ENCODE data around the gene UBE2D3. TPM values are rescaled to one million over a fixed set of nuclear protein-coding genes. Genes with fewer than 3 reads are reported as not detected.

UBE2D3 gene
- total RNA-seq, 1 donor from 2014 or later, result 344 TPM

DNA sequence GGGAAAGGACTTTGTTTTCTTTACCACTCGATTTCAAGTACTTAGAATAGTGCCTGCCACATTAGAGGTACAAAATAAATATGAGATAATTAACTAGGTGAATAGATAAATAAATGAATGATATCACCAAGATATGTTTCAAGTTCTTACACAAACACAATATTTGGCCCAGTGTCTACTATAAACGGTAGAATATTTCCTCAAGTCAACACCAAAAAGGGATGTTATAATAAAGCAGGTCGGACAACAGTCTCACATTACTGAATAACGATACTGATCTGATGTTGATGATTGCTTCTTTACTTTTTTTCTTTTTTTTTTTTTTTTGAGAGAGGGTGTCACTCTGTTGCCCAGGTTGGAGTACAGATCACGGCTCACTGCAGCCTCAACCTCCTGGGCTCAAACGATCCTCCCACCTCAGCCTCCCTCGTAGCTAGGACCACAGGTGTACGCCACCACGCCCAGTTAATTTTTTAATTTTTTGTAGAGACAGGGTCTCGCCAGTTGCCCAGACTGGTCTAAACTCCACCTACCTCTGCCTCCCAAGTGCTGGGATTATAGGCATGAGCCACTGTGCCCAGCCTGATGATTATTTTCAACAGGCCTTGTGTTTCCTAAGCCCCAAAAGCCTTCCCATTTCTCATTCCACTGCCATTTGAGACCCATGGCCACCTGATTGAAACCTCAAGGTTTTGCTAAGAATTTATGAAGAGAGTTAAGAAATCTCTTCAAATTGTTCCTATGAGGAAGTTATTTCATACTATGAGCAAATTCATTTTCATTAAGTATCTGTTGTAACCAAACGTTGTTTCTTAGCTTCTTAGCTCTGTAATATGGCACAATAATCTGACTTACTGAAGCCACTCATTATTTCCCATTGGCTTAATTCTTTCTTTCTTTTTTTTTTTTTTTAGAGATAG, 68.8 kb downstream of the UBE2D3 start:
- DNase-seq (ENCODE audit: extremely low read depth, low read depth, low spot score), result no peak

DNA sequence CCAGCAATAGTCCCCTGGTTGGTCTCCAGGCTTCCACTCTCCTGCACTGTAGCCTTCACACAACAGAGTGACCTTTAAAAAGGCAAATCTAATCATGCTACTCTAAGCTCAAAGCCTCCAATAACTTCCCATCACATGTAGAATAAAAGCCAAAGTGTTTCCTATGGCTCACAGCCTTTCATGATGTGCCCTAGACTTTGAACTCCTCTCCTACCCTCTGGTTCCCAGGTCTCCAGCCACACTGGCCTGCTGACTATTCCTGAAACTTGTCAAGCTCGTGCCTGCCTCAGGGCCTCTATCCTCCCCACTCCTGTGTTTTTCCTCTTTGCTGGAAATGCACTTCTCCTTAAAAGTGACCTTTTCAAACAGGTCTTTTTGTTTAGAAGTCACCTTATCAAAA, 69.7 kb downstream of the UBE2D3 start:
- no peak for DNase-seq (ENCODE audit: extremely low read depth, low read depth, low spot score)

DNA sequence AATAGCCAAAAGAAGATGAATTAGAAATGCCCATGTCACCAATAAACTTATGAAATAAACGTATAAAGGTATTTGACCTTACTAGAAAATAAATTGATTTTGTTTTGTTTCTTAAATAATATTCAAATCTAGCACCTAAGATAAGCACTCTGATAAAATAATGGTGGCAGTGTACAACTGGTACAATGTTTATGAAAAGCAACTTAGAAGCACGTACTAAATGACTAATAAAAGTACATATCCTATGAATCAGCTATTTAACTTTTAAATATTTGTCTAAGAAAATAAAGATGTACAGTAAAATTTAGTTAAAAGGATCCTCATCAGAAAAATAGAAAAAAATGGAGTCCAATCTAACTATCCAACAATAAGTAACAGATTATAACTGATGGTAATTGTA, 73.3 kb downstream of the UBE2D3 start:
- DNase-seq (ENCODE audit: extremely low read depth, low read depth, low spot score), result no peak

DNA sequence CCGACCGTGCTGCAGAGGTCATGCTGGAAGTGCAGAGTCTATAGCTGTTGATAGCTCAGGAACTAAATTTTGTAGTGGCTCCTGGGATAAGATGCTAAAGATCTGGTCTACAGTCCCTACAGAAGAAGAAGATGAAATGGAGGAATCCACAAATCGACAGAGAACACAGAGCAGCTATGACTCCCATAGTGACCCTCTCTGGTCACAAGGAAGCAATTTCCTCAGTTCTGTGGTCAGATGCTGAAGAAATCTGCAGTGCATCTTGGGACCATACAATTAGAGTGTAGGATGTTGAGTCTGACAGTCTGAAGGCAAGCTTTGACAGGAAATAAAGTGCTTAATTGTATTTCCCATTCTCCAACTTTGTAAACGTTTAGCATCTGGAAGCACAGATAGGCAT, 75.4 kb downstream of the UBE2D3 start:
- DNase-seq (ENCODE audit: extremely low read depth, low read depth, low spot score), result no peak

Other genes starting within 250 kb of the UBE2D3 start
- 20.2 and 24.9 TPM in 2 replicates for gene MANBA, start 66.6 kb downstream of the UBE2D3 start, total RNA-seq
- 12.8 and 14.3 TPM in 2 replicates for gene CISD2, start 41.4 kb upstream of the UBE2D3 start, total RNA-seq
- gene SLC9B1, start 192.2 kb upstream of the UBE2D3 start, total RNA-seq, result 0.24 and 0.41 TPM in 2 replicates
- 17.3 and 18.8 TPM in 2 replicates for gene SLC9B2, start 249.2 kb upstream of the UBE2D3 start, total RNA-seq

Measured in glomerular endothelial cell (primary cell).